OCI-LY7 (cell line): ENCODE results near the gene MEST. TPM values are rescaled to one million over a fixed set of nuclear protein-coding genes. Genes with fewer than 3 reads are reported as not detected.

ENCODE experiments used
- BruUV-seq: library from RNA; stranded (reverse); fragments of 400-500 nt; replicated peaks from 2 replicates; lab custom pipeline; 2021; lab: Mats Ljungman, UMichigan
- CTCF ChIA-PET: fragments of 300-600 bp; sonication (Branson Sonifier 250); formaldehyde crosslinking; loops from one replicate; lab custom pipeline; 2022; ENCODE audit warnings: antibody characterized with exemption; ENCODE audit not compliant: unreplicated experiment; lab: Charles Lee
- POLR2A ChIA-PET: fragments of 300-600 bp; sonication (Branson Sonifier 250); formaldehyde crosslinking; loops from one replicate; lab custom pipeline; 2022; ENCODE audit warnings: antibody characterized with exemption; lab: Charles Lee
- DNase-seq: peaks from one replicate; pipeline ENCODE4 v3.0.0-alpha.2; 2015; ENCODE audit warnings: low spot score
- H2AFZ ChIP-seq: fragments of 200-600 bp; sonication (generic), shearing (Covaris generic); 2 replicates; pipeline ENCODE4 v1.6.1; 2014; ENCODE audit warnings: mild to moderate bottlenecking, antibody characterized with exemption, low read length, moderate library complexity
- H3K27ac ChIP-seq: fragments of 200-600 bp; sonication (generic); 2 replicates; pipeline ENCODE4 v1.5.1; 2014; ENCODE audit warnings: mixed run types, low read depth, mild to moderate bottlenecking, moderate library complexity, low read length, inconsistent platforms; ENCODE audit not compliant: poor library complexity, severe bottlenecking
- H3K36me3 ChIP-seq: fragments of 200-600 bp; sonication (generic); 2 replicates; pipeline ENCODE4 v1.6.1; 2014; ENCODE audit warnings: mild to moderate bottlenecking, antibody characterized with exemption, low read length, moderate library complexity, mixed read lengths; ENCODE audit not compliant: insufficient read depth
- H3K4me1 ChIP-seq: fragments of 200-600 bp; sonication (generic); 2 replicates; pipeline ENCODE4 v1.5.1; 2014; ENCODE audit warnings: mild to moderate bottlenecking, low read length; ENCODE audit not compliant: insufficient read depth, poor library complexity, severe bottlenecking
- H3K4me2 ChIP-seq: fragments of 200-600 bp; sonication (generic); 2 replicates; pipeline ENCODE4 v1.6.1; 2014; ENCODE audit warnings: mild to moderate bottlenecking, low read length
- H3K4me3 ChIP-seq: fragments of 200-600 bp; sonication (generic); 2 replicates; pipeline ENCODE4 v1.5.1; 2014; ENCODE audit warnings: mild to moderate bottlenecking, low read depth, low read length; ENCODE audit not compliant: poor library complexity, severe bottlenecking
- H3K79me2 ChIP-seq: fragments of 200-600 bp; sonication (generic); 2 replicates; pipeline ENCODE4 v1.6.1; 2016; ENCODE audit warnings: low read depth, mild to moderate bottlenecking, low read length, moderate library complexity, mixed read lengths; ENCODE audit not compliant: insufficient read depth
- H3K9me2 ChIP-seq: fragments of 200-600 bp; sonication (generic); 2 replicates; pipeline ENCODE4 v1.6.1; 2016; ENCODE audit warnings: mild to moderate bottlenecking, low read length, mixed read lengths; ENCODE audit not compliant: insufficient read depth
- H3K9me3 ChIP-seq: fragments of 200-600 bp; sonication (generic); 2 replicates; pipeline ENCODE4 v1.6.1; 2014; ENCODE audit warnings: mild to moderate bottlenecking, mixed run types, low read length, mixed read lengths
- H4K20me1 ChIP-seq: fragments of 200-600 bp; sonication (generic); 2 replicates; pipeline ENCODE4 v1.6.1; 2014; ENCODE audit warnings: mild to moderate bottlenecking, antibody characterized with exemption, low read length, moderate library complexity, mixed read lengths; ENCODE audit not compliant: insufficient read depth
- CTCF ChIP-seq: fragments of 200-600 bp; sonication (generic); conservative IDR thresholded peaks from 2 replicates; pipeline ENCODE4 v1.5.1; 2014; ENCODE audit warnings: mild to moderate bottlenecking, antibody characterized with exemption, low read length, moderate library complexity, mixed read lengths
- EZH2phosphoT487 ChIP-seq: fragments of 200-600 bp; sonication (generic); IDR thresholded peaks from 2 replicates; pipeline ENCODE4 v1.6.1; 2018; ENCODE audit warnings: low read depth, borderline replicate concordance, mild to moderate bottlenecking, mixed run types, antibody characterized with exemption, low read length, moderate library complexity, mixed read lengths
- intact Hi-C: fragments of 100-400 bp; cut with micrococcal nuclease; formaldehyde crosslinking; loops from one replicate; pipeline ENCODE4 v1.10.0; 2022; ENCODE audit not compliant: unreplicated experiment
- total RNA-seq, 2 experiments: library from RNA; depleted of rRNA in 1 of 2; stranded (reverse); fragments of >200 nt in 1 of 2; shearing (Covaris generic) in 1 of 2; gene quantifications; 2 replicates each; pipeline ENCODE4 v1.2.3, GENCODE V29; 2014 to 2022

MEST gene
- total RNA-seq, 2 experiments from 2014 or later = 1.5 to 5.2 TPM

GRCh38 chr7:130461272-130461671, 30.6 kb upstream of the MEST start:
- no peak overlapping the region for H2AFZ ChIP-seq
- BruUV-seq = no TSS peak
- CTCF ChIA-PET = no interaction called here

GRCh38 chr7:130463553-130464434, 28.1 kb upstream of the MEST start:
- Histone ChIP-seq H4K20me1 (no peaks in the 10 kb centered on the region), H3K36me3 (no peaks in the 10 kb centered on the region), H3K27ac (no peak overlapping the region), H3K4me2 (no peak overlapping the region), H3K9me3 (no peaks in the 10 kb centered on the region), H3K4me1 (no peaks in the 10 kb centered on the region), H3K79me2 (no peaks in the 10 kb centered on the region), H3K4me3 (no peak overlapping the region), H3K9me2 (no peaks in the 10 kb centered on the region), H2AFZ (no peak overlapping the region)
- DNase-seq = no peak
- TF ChIP-seq EZH2phosphoT487 (no peak), CTCF (no peak)
- no TSS peak for BruUV-seq
- POLR2A ChIA-PET = interaction anchor here (0.7 kb wide), 2 partner anchors 287 to 820 kb away, joined by 3 to 10 read pairs; no protein-coding TSS in a partner anchor
- intact Hi-C loops = no loop called here
- CTCF ChIA-PET = no interaction called here

More at GRCh38 chr7:130461272-130461671, 30.6 kb upstream of the MEST start:
- Histone ChIP-seq H3K9me2 (no peaks in the 10 kb centered on the region), H3K79me2 (no peaks in the 10 kb centered on the region), H3K4me1 (no peaks in the 10 kb centered on the region), H3K4me3 (no peak overlapping the region), H3K27ac (no peak overlapping the region), H3K9me3 (no peaks in the 10 kb centered on the region), H3K4me2 (no peak overlapping the region), H4K20me1 (no peaks in the 10 kb centered on the region), H3K36me3 (no peaks in the 10 kb centered on the region)
- POLR2A ChIA-PET = no interaction called here
- DNase-seq = no peak
- TF ChIP-seq EZH2phosphoT487 (no peak), CTCF (no peak)
- intact Hi-C loops = no loop called here

DNA sequence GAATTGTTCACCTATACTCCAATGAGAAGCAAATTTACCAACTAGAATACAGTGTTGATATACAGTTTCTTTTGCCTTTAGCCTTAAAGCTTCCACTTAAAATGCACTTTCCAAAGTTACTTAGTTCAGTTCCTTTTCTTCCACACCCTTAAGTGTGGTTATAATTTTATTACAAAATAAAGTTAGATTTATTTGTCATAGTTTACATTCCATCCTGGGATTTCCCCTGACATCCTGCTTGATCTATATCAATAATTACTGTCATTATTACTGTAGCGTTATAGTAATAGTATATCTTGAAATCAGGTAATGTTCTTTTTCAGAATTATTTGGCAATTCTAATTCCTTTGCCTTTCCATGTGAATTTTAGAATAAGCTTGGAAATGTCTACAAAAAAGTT, 23.3 kb upstream of the MEST start:
- Histone ChIP-seq H3K9me3 (no peaks in the 10 kb centered on the region), H3K9me2 (no peaks in the 10 kb centered on the region), H3K79me2 (no peaks in the 10 kb centered on the region), H4K20me1 (no peaks in the 10 kb centered on the region), H3K4me1 (peaks cover 9% of the 10 kb centered on the region), H3K27ac (no peak overlapping the region), H3K36me3 (no peaks in the 10 kb centered on the region), H2AFZ (no peak overlapping the region), H3K4me3 (no peak overlapping the region), H3K4me2 (no peak overlapping the region)
- BruUV-seq = no TSS peak
- CTCF ChIA-PET = no interaction called here
- POLR2A ChIA-PET = interaction anchor here (0.6 kb wide), 1 partner anchor 941 kb away, joined by 3 read pairs; no protein-coding TSS in a partner anchor
- DNase-seq = no peak
- intact Hi-C loops = no loop called here
- TF ChIP-seq CTCF (no peak), EZH2phosphoT487 (no peak)
